Islet precursor cell (in vitro differentiated cells): Measurements from ENCODE around the gene COIL.

ENCODE experiments used
- DNase-seq: peaks from one replicate; pipeline ENCODE4 v3.0.0-alpha.2; 2018

Gene COIL

DNA sequence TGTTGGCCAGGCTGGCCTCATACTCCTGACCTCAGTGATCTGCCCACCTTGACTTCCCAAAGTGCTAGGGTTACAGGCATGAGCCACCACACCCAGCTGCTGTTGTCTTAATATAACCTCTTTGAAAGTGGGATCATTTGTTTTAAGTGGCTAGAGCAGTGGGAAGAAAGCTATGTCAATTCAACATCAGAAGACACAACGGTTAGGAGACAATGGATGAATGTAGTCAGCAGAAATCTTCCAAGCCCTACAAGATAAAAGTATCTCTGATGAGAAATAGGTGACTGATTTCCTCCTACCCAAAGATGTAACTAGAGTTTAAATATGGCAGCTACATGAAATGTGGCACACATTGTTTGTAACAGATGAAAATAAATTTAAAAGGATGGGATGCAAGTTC is 27.0 kb downstream of the COIL start:
- DNase-seq: no peak

DNA sequence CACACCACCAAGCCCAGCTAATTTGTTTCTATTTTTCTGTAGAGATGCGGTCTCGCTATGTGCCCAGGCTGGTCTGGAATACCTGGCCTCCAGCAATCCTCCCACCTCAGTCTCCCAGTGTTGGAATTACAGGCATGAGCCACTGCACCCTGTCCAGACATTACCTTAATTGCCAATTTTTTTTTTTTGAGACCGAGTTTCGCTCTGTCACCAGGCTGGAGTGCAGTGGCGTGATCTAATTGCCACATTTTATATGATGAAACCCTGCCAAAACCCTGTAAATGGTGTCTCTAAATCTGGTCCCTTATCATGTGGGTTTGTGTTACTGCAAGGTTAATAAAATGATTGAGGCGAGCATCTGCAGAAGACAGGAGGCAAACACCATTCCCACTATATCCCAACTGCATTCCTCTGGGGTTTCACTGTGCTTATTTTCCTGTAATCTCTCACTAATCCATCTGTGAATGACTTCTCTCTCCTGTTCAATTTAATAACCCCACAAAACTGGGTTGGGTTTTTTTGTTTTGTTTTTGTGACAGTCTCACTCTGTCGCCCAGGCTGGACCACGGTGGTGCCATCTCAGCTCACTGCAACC is 27.6 kb downstream of the COIL start:
- DNase-seq: no peak

DNA sequence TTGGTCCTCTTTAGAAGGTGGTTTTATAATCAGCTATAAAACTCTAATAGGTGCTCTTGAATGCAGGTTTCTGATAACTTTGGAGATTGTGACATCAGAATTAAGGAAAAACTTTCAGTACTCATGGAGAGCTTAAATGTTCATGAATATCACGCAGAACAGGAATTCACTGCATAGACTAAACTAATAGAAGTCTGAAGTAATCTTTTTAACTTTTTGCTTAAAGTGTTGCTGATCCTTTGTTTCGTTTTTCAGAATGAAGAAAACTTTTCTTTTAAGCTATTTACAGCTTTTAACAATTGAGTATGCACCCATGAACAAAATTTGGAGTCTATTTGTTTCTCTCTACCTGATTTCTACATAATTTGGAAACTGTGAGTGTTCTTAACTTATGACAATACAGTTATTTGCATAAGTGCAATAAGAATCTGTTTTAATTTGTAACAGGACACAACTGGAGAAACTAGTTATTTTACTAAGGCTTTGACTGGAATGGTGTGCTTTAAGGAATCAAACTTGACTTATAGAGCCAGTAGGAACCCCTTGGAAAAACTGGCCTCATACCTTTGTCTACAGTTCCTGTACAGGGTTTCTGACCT is 30.0 kb downstream of the COIL start:
- no peak for DNase-seq

DNA sequence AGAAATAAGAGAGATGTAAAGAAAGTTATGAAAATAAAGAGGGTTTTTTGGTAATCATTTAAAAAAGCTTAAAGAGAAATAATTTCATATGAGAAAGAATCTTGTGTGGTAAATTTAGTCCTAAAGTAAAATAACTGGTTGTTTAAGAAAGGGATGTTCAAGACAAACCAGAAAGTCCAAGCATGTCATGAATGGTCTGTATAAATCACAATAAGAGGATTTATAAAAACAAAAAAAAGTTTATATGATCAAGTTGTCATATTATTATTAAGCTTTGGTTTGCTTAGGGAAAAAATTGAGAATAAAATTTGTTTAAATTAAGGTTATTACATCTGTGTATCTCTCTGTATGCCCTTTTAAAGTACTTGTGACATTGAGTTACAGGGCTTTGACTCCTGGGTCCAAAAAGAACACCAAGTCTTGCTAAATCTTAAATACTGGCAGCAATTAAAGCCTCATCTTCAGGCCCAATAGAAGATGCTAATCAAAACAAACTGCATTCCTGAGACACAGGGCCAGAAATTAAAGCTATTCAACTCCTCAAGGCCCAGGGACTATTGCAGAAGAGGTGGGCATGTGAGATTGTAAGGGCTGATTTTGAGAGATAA is 31.4 kb downstream of the COIL start:
- no peak for DNase-seq

DNA sequence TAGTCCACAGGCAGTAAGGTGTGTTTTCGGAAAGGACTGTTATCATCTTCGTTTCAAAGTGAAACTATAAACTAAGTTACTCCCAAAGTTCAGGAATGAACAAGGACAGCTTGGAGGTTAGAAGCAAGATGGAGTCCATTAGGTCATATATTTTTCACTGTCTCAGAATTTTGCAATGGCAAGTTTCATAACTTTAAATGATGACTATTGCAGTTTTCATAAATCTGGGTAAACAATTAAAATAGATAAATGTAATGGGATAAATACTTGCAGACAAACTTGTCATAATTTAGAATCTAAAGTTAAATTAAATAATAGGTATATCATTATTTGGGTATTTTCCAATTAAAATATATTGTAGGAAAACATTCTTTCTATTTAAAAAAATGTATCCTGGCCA is 32.3 kb downstream of the COIL start:
- DNase-seq: no peak

DNA sequence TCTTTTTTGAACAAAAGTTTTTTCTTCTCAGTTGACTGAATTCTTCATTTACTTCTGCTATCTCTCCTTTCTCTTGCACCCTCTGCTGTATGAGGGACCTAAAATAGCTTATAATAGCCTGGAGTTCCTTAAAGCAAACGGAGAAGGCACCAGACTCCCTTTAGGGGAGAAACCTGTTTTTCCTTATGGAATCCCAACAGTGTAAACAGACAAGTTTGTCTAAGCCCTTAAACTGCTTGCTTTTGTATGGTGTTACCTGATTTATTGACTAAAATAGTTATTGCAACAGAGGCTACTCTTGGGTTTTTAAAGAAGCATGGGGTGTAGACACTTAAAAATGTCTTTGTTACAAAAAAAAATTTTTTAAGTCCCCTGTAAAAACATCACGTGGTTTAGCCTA is 34.1 kb downstream of the COIL start:
- DNase-seq: no peak

DNA sequence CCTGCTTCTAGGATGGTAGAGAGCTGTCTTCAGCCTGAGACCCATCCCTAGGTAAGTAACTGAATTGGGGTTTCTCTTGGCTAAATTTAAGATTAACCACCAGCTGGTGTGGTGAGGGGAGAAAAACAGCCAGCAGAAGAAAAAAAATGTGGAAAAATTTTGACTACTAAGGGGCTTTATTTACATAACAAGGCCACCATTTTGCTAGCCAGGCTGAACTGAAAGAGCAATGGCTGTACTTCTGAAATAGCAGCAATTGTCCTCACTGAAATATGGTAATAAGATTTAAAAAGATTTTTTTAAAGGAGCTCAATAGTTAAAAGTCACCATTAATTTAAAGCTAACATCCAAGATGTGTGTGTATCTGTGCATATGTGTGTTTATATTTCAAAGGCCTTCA is 34.6 kb downstream of the COIL start:
- DNase-seq: no peak

DNA sequence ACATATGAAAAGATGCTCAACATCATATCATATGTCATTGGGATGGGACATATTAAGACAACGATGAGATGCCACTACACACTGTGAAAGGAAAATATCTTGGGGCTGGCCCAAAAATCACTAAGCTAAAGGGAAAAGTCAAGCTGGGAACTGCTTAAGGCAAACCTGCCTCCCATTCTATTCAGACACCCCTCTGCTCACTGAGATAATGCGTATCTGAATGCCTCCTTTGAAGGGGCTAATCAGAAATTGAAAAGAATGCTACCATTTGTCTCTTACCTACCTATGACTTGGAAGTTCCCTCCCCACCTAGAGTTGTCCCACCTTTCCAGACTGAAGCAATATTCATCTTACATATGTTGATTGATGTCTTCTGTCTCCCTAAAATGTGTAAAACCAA is 35.8 kb downstream of the COIL start:
- DNase-seq: peak; percentile 20

DNA sequence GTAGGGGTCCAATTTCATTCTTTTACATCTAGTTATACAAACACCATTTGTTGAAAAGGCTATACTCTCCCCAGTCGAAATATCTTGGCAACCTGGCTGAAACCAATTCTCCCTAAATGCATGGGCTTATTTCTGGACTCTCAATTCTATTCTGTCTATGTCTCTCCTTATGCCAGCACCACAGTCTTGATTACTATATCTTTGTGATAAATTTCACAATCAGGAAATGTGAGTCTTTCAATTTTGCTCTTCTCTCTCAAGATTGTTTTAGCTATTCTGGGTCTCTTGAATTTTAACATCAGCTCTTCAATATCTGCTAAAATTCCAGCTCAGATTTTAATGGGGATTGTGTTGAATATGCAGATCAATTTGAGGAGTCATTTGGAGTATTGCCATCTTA is 41.1 kb downstream of the COIL start:
- no peak for DNase-seq

DNA sequence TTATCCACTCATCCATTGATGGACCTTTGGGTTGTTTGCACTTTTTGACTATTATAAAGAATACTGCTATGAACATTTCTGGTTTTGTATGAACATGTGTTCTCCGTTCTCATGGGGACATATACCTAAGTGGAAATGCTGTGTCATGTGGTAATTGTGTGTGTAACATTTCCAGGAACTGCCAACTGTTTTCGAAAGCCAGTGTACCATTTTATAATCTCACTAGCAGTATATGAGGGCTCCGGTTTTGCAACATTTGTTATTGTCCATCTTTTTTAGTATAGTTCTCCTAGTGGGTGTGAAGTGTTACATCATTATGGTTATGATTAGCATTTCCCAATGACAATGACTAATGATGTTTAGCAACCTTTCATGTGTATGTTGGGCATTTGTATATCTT is 41.9 kb downstream of the COIL start:
- no peak for DNase-seq

DNA sequence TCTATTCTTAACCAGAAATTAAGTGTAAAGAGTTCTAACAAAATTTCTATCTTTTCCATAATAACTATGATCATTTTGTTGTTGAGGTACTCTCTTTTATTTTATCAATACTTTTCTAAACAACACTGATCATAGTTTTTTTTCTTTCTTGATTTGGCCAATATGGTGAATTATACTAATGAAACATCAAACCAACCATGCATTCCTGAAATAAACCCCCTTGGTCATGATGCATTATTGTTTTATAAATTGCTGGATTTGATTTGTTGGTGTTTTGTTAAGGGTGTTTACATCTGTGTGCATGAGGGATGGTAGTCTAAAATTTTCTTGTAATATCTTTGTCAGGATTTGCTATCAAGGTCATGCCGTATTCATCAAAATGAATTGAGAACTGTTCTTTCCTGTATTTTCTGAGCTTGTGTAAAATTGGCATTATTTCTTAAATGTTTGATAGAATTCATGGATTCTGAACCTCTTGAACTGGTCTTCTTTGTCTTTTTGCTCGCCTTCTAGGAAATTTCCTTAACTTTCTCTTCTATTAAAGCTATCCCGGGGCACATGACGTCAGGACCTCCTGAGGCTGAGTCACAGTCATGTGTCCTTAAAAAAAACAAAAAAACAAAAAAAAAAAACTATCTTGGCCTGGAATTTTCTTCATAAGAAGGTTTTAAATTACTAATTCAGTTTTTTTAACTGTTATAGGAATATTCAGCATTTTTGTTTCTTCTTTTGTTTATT is 43.1 kb downstream of the COIL start:
- DNase-seq: no peak

DNA sequence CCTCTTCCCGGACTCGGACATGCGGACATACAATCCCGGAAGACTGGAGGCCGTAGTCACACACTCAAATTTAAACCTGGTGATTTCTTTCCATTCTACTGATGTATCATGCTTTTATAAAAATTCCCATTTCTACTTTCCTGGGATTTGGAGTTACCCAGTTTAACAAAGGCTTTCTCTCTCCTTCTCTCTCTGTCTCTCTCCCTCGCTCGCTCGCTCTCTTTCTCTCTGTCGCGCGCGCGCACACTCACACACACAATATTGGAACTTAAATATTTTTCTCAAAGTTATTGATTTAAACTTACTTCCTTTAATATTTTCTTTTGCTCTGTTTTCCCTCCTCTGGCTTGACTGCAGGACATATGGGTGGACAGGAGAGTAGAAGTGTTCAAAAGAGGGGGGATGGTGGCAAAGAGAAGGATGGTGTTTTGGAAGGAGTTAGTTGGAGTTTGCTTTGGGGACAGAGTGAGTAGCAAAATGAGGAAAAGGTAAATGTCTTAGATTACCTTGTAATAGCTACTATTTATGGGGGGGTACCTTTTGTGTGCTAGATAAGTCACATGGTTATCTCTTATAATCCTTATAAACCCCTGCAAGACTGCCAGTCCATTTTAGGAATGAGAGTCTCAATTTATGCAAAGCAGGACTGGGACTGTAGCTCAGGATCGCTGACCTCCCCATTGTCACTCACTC is 46.1 kb downstream of the COIL start:
- no peak for DNase-seq

DNA sequence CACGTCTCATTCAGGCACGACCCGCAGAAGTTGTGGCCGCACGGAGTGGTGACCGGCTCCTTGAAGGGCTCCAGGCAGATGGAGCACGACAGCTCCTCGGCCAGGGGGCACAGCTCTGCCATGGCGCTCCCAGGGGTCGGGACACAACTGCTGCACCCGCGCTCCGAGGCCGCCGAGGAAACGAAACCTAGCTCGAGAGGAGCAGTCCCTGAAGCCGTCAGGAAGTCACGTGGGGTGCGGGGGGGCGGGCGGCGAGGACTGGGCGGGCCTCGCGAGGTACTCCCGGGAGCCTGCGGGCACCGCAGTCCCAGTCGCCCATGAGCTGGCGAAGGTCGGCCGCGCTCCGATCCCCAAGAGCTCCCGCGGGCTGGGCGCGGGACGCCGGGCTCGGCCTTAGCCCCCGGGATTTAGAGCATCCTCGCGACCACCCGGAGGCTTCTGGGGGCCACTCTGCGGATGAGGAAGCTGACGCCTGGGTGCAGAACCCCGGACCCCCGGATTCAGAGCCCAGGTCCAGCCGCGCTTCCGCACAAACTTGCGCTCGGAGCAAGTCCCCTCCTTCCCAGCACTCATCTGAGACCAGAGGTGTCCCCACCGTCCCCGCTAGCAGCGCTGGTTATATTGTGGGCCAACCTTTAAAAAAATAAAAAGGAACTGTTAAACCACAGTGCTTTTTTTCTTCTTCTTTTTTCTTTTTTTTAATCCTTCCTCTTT is 46.8 kb downstream of the COIL start, which contains the start of gene TRIM25:
TSS of gene TRIM25 (minus strand) at position 183 of the 714 bp plus-strand sequence. CDS start at position 122, 61 bp downstream.
- peak; percentile 97 for DNase-seq

DNA sequence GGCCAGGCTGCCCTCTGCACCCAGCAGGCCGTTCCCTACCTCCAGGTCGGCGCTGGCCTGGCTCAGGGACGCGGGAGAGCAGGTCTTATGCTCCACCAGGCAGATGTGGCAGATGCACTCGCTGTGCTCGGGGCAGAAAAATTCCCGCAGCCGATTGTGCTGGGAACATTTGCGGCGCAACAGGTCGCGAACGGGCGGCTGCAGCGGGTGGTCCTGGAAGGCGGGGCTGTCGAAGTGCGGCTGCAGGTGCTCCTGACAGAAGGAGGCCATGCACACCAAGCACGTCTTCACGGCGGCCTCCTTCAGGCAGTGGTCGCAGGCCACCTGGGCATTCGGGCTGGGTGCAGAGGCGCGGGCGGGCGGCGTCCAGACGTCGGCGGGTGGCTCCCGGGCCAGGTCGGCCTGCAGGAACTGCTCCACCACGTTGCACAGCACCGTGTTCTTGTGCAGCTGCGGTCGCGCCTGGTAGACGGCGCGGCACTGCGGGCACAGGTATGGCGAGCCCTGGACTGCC is 47.4 kb downstream of the COIL start:
- no peak for DNase-seq

DNA sequence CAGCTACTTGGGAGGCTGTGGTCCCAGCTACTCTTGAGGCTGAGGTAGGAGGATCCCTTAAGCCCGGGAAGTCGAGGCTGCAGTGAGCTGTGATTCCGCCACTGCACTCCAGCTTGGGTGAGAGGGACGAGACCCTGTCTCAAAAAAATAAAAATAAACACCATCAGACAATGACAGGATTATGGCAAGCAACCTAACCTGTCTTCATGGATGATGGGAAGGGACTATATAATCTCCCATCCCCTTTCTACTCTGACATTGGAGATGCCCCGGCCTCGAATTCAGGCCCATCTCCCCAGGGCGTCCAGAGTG is 47.9 kb downstream of the COIL start:
- no peak for DNase-seq

DNA sequence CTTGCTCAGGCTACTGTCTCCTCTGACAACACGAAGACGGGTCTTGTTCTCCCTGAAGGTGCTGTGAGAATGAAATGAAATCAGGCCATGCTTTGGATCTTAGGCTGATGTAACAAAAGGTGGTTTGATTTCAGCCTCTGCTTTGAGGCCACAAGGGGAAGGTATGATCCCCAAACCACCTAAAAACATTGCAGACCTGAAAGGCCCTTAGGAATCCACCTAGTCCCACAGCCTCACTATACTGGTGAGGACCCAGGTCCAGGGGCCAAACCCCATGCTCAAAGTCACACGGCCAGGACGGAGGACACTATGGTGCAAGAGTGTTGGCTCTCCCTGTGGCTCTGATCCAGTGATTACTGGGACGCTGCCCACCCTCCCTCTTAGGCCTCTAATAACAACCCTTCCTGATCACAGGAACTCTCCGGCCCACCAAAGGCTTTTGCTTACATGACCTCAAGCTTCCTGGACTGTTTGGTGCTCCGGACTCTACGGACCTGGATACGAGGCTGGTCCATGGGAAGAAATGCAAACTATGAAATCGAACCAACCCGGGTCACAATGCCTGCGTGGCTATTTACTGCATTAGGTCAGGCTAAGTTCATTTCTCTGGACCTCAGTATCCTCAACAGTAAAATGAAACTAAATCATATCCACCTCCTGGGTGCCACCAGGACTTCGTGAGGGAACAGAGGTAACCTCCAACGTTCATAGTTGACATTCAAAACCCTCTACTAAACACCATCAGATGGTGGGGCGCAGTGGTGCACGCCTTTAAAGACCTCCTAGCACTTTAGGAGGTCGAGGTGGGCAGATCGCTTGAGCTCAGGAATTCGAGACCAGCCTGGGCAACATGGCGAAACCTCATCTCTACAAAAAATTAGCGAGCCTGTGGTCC is 48.5 kb downstream of the COIL start:
- peak; percentile 35 for DNase-seq

DNA sequence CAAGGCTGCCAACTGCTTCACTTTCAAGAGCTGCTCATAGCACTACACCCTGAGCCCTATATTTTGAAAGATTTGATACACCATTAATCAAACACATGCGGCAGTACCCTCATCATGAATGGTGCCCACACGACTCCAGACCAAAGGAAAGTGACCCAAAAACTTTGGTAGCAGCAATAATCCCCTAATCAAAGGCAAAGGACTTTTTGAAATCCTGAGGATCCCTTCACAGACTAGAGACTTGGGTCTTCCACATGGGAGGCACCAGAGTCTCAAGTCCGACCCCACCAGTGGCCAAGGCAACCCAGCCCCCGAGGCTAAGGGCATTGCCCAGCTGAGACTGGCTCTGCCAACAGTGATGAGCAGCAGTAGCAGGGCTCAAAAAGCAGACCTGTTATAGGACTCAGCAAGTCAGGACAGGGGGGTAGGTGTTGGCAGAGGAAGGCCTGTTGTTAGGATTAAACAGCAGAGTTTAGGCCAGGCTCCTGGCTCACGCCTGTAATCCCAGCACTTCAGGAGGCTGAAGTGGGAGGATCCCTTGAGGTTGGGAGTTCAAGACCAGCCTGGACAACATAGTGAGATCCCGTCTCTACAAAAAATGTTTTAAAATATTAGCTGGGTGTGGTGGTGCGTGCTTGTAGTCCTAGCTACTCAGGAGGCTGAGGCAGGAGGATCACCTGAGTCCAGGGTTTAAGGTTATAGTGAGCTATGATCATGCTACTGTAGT is 50.2 kb downstream of the COIL start:
- peak; percentile 45 for DNase-seq

DNA sequence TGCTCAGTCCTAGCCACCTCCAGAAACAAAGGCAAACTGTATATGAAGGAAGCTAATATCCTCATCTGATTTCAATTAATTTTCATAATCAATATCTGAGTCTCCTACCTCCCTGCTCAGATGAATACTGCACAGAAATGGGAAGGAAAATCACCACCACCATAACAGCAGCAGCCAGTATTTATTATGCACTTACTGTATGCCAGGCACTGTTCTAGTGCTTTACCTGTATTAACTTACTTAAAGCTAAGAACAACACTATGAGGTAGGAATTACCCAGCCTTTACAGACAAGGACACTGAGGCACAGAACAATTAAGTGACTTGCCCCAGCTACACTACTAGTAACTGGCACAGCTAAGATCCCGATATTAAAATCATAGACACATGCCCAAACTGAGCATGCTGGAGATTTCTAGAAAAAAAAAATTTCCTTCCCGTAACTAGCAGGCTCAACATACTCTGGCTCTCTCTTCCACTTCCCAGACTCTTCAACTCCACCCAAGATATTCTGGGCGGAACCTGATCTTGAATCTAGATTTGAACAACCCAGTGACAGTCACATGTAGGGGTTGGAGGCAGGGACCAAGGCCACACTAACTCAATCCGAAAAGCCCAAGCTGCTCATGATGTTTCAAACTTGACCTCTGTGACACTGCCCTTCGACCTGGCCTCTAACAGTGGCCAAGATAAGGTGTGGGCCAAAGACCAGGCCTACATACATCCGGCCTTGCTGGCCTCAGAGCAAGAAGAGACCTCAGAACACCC is 50.9 kb downstream of the COIL start:
- peak; percentile 40 for DNase-seq

DNA sequence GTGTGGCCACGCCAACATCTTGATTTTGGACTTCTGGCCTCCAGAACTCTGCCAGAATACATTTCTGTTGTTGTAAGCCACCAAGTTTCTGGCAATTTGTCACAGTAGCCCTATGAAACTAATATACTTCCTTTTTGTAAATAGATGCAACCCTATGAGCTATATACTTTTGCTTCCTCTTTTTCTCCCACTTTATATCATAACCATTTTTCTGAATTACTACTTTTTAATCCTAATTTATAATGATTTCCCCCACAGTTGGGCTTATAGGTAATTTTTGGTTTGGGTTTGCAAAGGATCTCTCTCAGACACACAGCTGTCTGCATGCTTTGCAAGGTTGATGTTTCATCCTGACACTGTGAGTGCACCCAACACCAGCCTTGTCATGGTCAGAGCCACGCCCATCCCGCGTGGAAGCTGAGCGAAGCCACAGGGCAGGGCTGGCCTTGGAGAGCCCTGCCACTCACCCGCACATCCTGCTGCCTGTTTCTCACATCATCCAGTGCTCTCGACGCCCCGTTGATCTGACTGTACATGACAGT is 52.8 kb downstream of the COIL start:
- peak; percentile 32 for DNase-seq

DNA sequence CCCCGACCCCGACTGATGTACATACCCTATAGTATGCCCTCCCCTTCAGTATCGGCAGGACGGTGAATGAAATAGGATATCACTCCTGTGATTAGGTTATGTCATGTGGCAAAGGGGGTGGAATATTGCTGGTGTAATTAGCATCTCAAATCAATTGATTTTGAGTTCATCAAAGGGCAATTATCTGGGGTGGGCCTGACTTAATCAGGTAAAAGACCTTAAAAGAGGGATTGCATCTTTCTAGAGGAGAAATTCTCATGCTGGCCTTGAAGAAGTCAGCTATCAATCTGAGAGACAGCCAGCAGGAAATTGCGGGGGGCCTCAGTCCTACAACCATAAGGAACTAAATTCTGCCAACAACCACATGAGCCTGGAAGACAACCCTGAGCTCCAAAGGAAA is 57.3 kb downstream of the COIL start:
- DNase-seq: peak; percentile 10
